H9 (cell line): ENCODE results near the gene ABL2. TPM values are rescaled to one million over a fixed set of nuclear protein-coding genes. Genes with fewer than 3 reads are reported as not detected.
A peak's percentile ranks its signal among the peaks of the same experiment; 100 is the strongest.

ENCODE experiments used
- DNase-seq: peaks from one replicate; pipeline ENCODE4 v3.0.0-alpha.2; 2017
- H2AFZ ChIP-seq: one replicate; pipeline ENCODE4 v1.6.1; 2013; ENCODE audit warnings: mild to moderate bottlenecking, low read length, control low read depth, moderate library complexity
- H2AK5ac ChIP-seq: 2 replicates; pipeline ENCODE4 v1.6.1; 2013; ENCODE audit warnings: low read length, control low read depth, mixed read lengths; ENCODE audit not compliant: insufficient read length
- H2BK120ac ChIP-seq: one replicate; pipeline ENCODE4 v1.6.1; 2013; ENCODE audit warnings: low read depth, mild to moderate bottlenecking, low read length, control low read depth, inconsistent platforms; ENCODE audit not compliant: poor library complexity, severe bottlenecking
- H2BK12ac ChIP-seq: 2 replicates; pipeline ENCODE4 v1.6.1; 2013; ENCODE audit warnings: low read length, control low read depth, mixed read lengths, low read depth; ENCODE audit not compliant: insufficient read length
- H2BK15ac ChIP-seq: 2 replicates; pipeline ENCODE4 v1.6.1; 2013; ENCODE audit warnings: low read depth, low read length, control low read depth
- H2BK20ac ChIP-seq: one replicate; pipeline ENCODE4 v1.6.1; 2013; ENCODE audit warnings: low read depth, mild to moderate bottlenecking, low read length, control low read depth, inconsistent platforms; ENCODE audit not compliant: poor library complexity, severe bottlenecking
- H2BK5ac ChIP-seq: 2 replicates; pipeline ENCODE4 v1.6.1; 2013; ENCODE audit warnings: low read length, control low read depth, mixed read lengths; ENCODE audit not compliant: insufficient read length
- H3K14ac ChIP-seq: 2 replicates; pipeline ENCODE4 v1.6.1; 2013; ENCODE audit warnings: low read length, control low read depth; ENCODE audit not compliant: insufficient read depth
- H3K18ac ChIP-seq: 2 replicates; pipeline ENCODE4 v1.6.1; 2013; ENCODE audit warnings: low read depth, mild to moderate bottlenecking, mixed read lengths, low read length, control low read depth; ENCODE audit not compliant: insufficient read length
- H3K23ac ChIP-seq: 2 replicates; pipeline ENCODE4 v1.6.1; 2013; ENCODE audit warnings: low read length, control low read depth, mixed read lengths, low read depth; ENCODE audit not compliant: insufficient read length
- H3K23me2 ChIP-seq: 2 replicates; pipeline ENCODE4 v1.6.1; 2013; ENCODE audit warnings: low read depth, mild to moderate bottlenecking, mixed read lengths, low read length, control low read depth; ENCODE audit not compliant: insufficient read length, poor library complexity, severe bottlenecking
- H3K27ac ChIP-seq: 2 replicates; pipeline ENCODE4 v1.5.1; 2013; ENCODE audit warnings: low read length, control low read depth, mixed read lengths, low read depth; ENCODE audit not compliant: insufficient read length
- H3K27me3 ChIP-seq: 2 replicates; pipeline ENCODE4 v1.6.1; 2013; ENCODE audit warnings: low read length, control low read depth, inconsistent platforms; ENCODE audit not compliant: insufficient read depth
- H3K4ac ChIP-seq: 2 replicates; pipeline ENCODE4 v1.6.1; 2013; ENCODE audit warnings: low read depth, mild to moderate bottlenecking, control low read depth, inconsistent platforms, low read length, moderate library complexity
- H3K4me1 ChIP-seq: 2 replicates; pipeline ENCODE4 v1.6.1; 2013; ENCODE audit warnings: low read length, control low read depth, inconsistent platforms; ENCODE audit not compliant: insufficient read depth
- H3K4me2 ChIP-seq: 2 replicates; pipeline ENCODE4 v1.6.1; 2013; ENCODE audit warnings: low read length, control low read depth, mixed read lengths; ENCODE audit not compliant: insufficient read length, insufficient read depth
- H3K56ac ChIP-seq: 2 replicates; pipeline ENCODE4 v1.6.1; 2013; ENCODE audit warnings: low read depth, mild to moderate bottlenecking, mixed read lengths, low read length, control low read depth; ENCODE audit not compliant: insufficient read length
- H3K79me1 ChIP-seq: 2 replicates; pipeline ENCODE4 v1.6.1; 2013; ENCODE audit warnings: low read depth, mild to moderate bottlenecking, moderate library complexity, low read length, control low read depth, inconsistent platforms; ENCODE audit not compliant: insufficient read depth, poor library complexity, severe bottlenecking
- H3K79me2 ChIP-seq: 2 replicates; pipeline ENCODE4 v1.6.1; 2013; ENCODE audit warnings: low read length, control low read depth, inconsistent platforms; ENCODE audit not compliant: insufficient read depth
- H3K9ac ChIP-seq: 2 replicates; pipeline ENCODE4 v1.6.1; 2013; ENCODE audit warnings: low read length, control low read depth, mixed read lengths; ENCODE audit not compliant: insufficient read length; ENCODE audit errors: extremely low read depth
- H3K9me3 ChIP-seq: one replicate; pipeline ENCODE4 v1.6.1; 2013; ENCODE audit warnings: low read depth, low read length, inconsistent platforms; ENCODE audit not compliant: control insufficient read depth
- H3T11ph ChIP-seq: one replicate; pipeline ENCODE4 v1.6.1; 2013; ENCODE audit warnings: mild to moderate bottlenecking, low read length, control low read depth, inconsistent platforms
- H4K20me1 ChIP-seq: one replicate; pipeline ENCODE4 v1.6.1; 2013; ENCODE audit not compliant: control insufficient read depth, insufficient read length, insufficient read depth
- H4K5ac ChIP-seq: 2 replicates; pipeline ENCODE4 v1.6.1; 2013; ENCODE audit warnings: low read depth, mild to moderate bottlenecking, mixed read lengths, low read length, control low read depth; ENCODE audit not compliant: insufficient read length
- H4K8ac ChIP-seq: replicated peaks from 2 replicates; pipeline ENCODE4 v1.6.1; 2013; ENCODE audit warnings: low read length, control low read depth, mixed read lengths, low read depth; ENCODE audit not compliant: insufficient read length
- H4K91ac ChIP-seq: 2 replicates; pipeline ENCODE4 v1.6.1; 2013; ENCODE audit warnings: low read depth, mild to moderate bottlenecking, moderate library complexity, mixed read lengths, low read length, control low read depth; ENCODE audit not compliant: insufficient read length
- H3K27ac Mint-ChIP-seq, 3 experiments: 2 replicates in 2 of 3; 3 replicates in 1 of 3; pipeline ENCODE4 v1.8.0; 2020 to 2021; ENCODE audit warnings: mixed read lengths in 3 of 3, mild to moderate bottlenecking in 1 of 3, moderate library complexity in 1 of 3
- H3K27me3 Mint-ChIP-seq: 2 replicates; pipeline ENCODE4 v1.8.0; 2021; ENCODE audit warnings: low read depth, mild to moderate bottlenecking, moderate library complexity, mixed read lengths
- H3K36me3 Mint-ChIP-seq, 3 experiments: 2 replicates in 2 of 3; 3 replicates in 1 of 3; pipeline ENCODE4 v1.8.0; 2020 to 2021; ENCODE audit warnings: low read depth in 3 of 3, mixed read lengths in 3 of 3; ENCODE audit not compliant: insufficient read depth in 1 of 3
- H3K4me1 Mint-ChIP-seq, 2 experiments: 2 replicates each; pipeline ENCODE4 v1.8.0; 2020; ENCODE audit warnings: mixed read lengths in 2 of 2
- H3K4me3 Mint-ChIP-seq, 2 experiments: 2 replicates in 1 of 2; 3 replicates in 1 of 2; pipeline ENCODE4 v1.8.0; 2020 to 2021; ENCODE audit warnings: mild to moderate bottlenecking in 2 of 2, mixed read lengths in 2 of 2, moderate library complexity in 1 of 2
- H3K9me3 Mint-ChIP-seq, 2 experiments: 2 replicates in 1 of 2; 3 replicates in 1 of 2; pipeline ENCODE4 v1.8.0; 2020; ENCODE audit warnings: mild to moderate bottlenecking in 2 of 2, mixed read lengths in 2 of 2, moderate library complexity in 1 of 2
- WGBS: extraction: QIAGEN DNeasy Blood & Tissue Kit; methylation state at CpG from one replicate; pipeline ENCODE4 v1.1.7; 2013; ENCODE audit warnings: missing lambda C conversion rate, low lambda C conversion rate, mixed read lengths; ENCODE audit not compliant: insufficient read length; ENCODE audit errors: extremely low coverage; 5-methylcytosine and 5-hydroxymethylcytosine counted together
- total RNA-seq: library from RNA; stranded (reverse); gene quantifications from 2 replicates; pipeline ENCODE4 v1.2.1, GENCODE V29; 2021
- TF ChIP-seq, protein P1 (sequence below): fragments of 200-600 bp; sonication (generic); conservative IDR thresholded peaks from 3 replicates; pipeline ENCODE4 v1.8.0; 2021; ENCODE audit warnings: antibody characterized with exemption, mild to moderate bottlenecking

The ABL2 gene
- total RNA-seq, 1 experiment from 2014 or later: 21.2 TPM

DNA sequence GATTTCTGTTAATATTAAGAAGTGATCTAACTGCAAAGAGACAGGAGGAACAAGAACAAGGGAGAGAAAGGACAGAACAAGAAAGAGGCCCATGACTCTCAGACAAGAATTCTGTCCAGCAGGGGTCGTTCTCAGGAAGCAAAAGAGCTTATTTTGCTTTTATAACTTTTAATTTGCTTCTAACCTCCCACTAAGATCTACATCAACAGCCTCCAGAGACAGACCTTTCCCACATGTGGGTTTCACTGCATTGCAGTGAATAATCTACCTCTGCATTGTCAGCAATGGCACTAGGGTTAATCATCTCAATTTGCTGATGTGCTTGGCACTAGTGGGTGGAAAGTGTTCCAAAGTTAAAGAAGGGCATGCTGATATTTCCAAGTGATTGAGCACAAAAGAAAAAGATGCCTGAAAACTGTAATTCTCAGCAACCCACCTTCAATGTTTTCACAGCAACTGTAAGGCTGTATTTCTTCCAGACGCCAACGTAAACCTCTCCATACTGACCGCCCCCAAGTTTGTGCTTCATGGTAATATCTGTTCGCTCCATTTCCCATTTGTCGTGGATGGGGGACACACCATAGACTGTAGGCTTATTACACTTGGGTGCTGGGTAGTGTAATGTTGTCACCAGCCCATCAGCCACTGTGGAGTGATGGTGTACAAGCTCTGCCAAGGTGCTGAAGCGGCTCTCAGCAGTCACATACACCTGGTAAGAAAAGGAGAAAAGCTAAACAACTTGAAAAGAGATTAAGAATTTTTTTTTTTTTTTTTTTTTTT, 108.1 kb downstream of the ABL2 start:
- Mint-ChIP-seq H3K36me3 (peaks cover 20 to 40% (median 30%) of the 10 kb centered on the region in 3 experiments), H3K4me3 (no peak overlapping the region), H3K27ac (peak overlapping the region in 1 of 3 experiments; percentile 84; a peak in 2 of 7 replicates), H3K9me3 (no peaks in the 10 kb centered on the region), H3K27me3 (no peaks in the 10 kb centered on the region), H3K4me1 (peaks cover 8 to 16% of the 10 kb centered on the region in 2 experiments)
- no peak overlapping the region for H2BK120ac ChIP-seq
- no peak overlapping the region for H3K23ac ChIP-seq
- no peak overlapping the region for H4K8ac ChIP-seq
- H4K20me1 ChIP-seq: no peaks in the 10 kb centered on the region
- no peaks in the 10 kb centered on the region for H3K79me1 ChIP-seq
- H3K9me3 ChIP-seq: no peaks in the 10 kb centered on the region
- 0 out of 2 replicates have a peak, but pooled peaks cover 4% of the 10 kb centered on the region for H3K4me1 ChIP-seq
- no peak overlapping the region for H2AFZ ChIP-seq
- no peak overlapping the region for H2BK20ac ChIP-seq
- no peak overlapping the region for H2AK5ac ChIP-seq
- WGBS: no CpG with 5 or more reads among the region's 7 CpGs
- H2BK12ac ChIP-seq: no peak overlapping the region
- no peak overlapping the region for H3K56ac ChIP-seq
- H3K14ac ChIP-seq: no peak overlapping the region
- H4K5ac ChIP-seq: no peak overlapping the region
- no peak overlapping the region for H2BK5ac ChIP-seq
- no peaks in the 10 kb centered on the region for H3K23me2 ChIP-seq
- no peaks in the 10 kb centered on the region for H3K79me2 ChIP-seq
- DNase-seq: no peak
- no peak overlapping the region for H3K4me2 ChIP-seq
- H4K91ac ChIP-seq: no peak overlapping the region
- no peak overlapping the region for H3K9ac ChIP-seq
- no peak overlapping the region for H3K4ac ChIP-seq
- no peak overlapping the region for H3K27ac ChIP-seq
- no peak overlapping the region for H2BK15ac ChIP-seq
- H3K27me3 ChIP-seq: no peaks in the 10 kb centered on the region
- H3T11ph ChIP-seq: no peak overlapping the region
- TF ChIP-seq, protein P1, sequence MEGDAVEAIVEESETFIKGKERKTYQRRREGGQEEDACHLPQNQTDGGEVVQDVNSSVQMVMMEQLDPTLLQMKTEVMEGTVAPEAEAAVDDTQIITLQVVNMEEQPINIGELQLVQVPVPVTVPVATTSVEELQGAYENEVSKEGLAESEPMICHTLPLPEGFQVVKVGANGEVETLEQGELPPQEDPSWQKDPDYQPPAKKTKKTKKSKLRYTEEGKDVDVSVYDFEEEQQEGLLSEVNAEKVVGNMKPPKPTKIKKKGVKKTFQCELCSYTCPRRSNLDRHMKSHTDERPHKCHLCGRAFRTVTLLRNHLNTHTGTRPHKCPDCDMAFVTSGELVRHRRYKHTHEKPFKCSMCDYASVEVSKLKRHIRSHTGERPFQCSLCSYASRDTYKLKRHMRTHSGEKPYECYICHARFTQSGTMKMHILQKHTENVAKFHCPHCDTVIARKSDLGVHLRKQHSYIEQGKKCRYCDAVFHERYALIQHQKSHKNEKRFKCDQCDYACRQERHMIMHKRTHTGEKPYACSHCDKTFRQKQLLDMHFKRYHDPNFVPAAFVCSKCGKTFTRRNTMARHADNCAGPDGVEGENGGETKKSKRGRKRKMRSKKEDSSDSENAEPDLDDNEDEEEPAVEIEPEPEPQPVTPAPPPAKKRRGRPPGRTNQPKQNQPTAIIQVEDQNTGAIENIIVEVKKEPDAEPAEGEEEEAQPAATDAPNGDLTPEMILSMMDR: peak; percentile 72
- no peak overlapping the region for H3K18ac ChIP-seq
